MCF 10A (cell line): ENCODE measurements around the gene CREB3L2. TPM values are rescaled to one million over a fixed set of nuclear protein-coding genes. Genes with fewer than 3 reads are reported as not detected.
A peak's percentile ranks its signal among the peaks of the same experiment; 100 is the strongest.

Source experiments
- BruUV-seq: library from RNA; stranded (reverse); fragments of 400-500 nt; replicated peaks from 2 replicates; lab custom pipeline; 2021; lab: Mats Ljungman, UMichigan
- CTCF ChIA-PET: fragments of 300-600 bp; sonication (Branson Sonifier 250); formaldehyde crosslinking; extraction: SDS; loops from one replicate; lab custom pipeline; 2021; ENCODE audit warnings: antibody characterized with exemption, inconsistent platforms; lab: Yijun Ruan, JAX
- POLR2A ChIA-PET: fragments of 300-600, 350-650 bp; sonication (Branson Sonifier 250); formaldehyde crosslinking; extraction: SDS; loops from one replicate; lab custom pipeline; 2020; ENCODE audit warnings: antibody characterized with exemption, inconsistent platforms; lab: Yijun Ruan, JAX
- DNase-seq: peaks from one replicate; pipeline ENCODE4 v3.0.0-alpha.2; 2018; ENCODE audit not compliant: unreplicated experiment
- H3K27ac Mint-ChIP-seq: one replicate; pipeline ENCODE4 v1.8.0; 2022; ENCODE audit warnings: mild to moderate bottlenecking, low read depth, mixed read lengths; ENCODE audit not compliant: unreplicated experiment
- H3K27me3 Mint-ChIP-seq: one replicate; pipeline ENCODE4 v1.8.0; 2022; ENCODE audit warnings: mixed read lengths; ENCODE audit not compliant: insufficient read depth, unreplicated experiment
- H3K36me3 Mint-ChIP-seq: one replicate; pipeline ENCODE4 v1.8.0; 2022; ENCODE audit warnings: mild to moderate bottlenecking, moderate library complexity, mixed read lengths; ENCODE audit not compliant: insufficient read depth, unreplicated experiment
- H3K4me1 Mint-ChIP-seq: one replicate; pipeline ENCODE4 v1.8.0; 2022; ENCODE audit warnings: mixed read lengths; ENCODE audit not compliant: insufficient read depth, unreplicated experiment
- H3K4me3 Mint-ChIP-seq: one replicate; pipeline ENCODE4 v1.8.0; 2022; ENCODE audit warnings: mild to moderate bottlenecking, moderate library complexity, mixed read lengths; ENCODE audit not compliant: unreplicated experiment
- H3K9me3 Mint-ChIP-seq: one replicate; pipeline ENCODE4 v1.8.0; 2022; ENCODE audit warnings: mixed read lengths; ENCODE audit not compliant: unreplicated experiment
- intact Hi-C: fragments of 100-400 bp; cut with micrococcal nuclease; formaldehyde crosslinking; loops from 2 replicates; pipeline ENCODE4 v1.14.1; 2022
- total RNA-seq: library from RNA; stranded (reverse); gene quantifications from 2 replicates; pipeline ENCODE4 v1.2.3, GENCODE V29; 2022
- TF ChIP-seq, protein P1 (sequence below): fragments of 200-600 bp; IDR thresholded peaks from one replicate; pipeline ENCODE4 v1.8.0; 2022; ENCODE audit warnings: antibody characterized with exemption, mild to moderate bottlenecking; ENCODE audit not compliant: unreplicated experiment

The CREB3L2 gene
- total RNA-seq, 1 experiment from 2014 or later, result 74.2 TPM

DNA sequence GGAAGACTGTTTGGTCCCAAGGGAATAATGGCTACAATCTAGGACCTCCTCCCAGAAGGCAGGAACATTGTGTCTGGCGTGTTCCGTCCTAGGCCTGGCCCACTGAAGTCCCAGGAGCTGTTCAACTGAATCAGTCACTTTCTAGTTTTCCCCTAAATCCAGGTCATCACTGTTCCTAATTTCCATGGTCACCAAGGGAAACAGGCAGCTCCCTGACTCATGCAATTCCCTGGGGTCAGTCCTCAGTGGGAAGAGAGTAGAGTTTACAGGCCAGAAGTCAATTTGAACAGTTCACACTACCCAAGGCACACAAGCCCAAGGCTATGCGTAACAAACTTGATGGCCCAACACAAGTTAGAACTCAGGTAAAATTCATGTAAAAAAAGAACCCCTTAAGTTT, 44.0 kb downstream of the CREB3L2 start:
- BruUV-seq, result no TSS peak
- no peak overlapping the region for H3K27ac Mint-ChIP-seq

DNA sequence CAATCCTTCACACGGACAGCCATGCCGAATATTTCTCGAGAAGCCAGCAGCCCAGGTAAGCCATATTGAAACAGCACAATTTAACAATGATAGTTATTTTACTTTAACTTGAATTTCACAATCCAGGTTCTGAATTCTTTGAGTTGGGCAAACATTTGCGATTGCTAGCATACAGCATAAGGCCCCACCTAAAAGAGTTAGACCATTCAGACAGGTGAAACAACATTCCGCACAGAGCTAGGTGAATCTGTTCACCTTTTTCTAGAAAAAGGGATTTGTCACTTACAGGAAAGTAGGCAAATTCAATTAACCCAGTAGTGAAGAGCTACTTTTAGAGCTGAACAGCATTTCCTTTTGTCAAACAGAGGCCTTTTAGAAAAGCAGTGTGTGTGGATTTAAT, 45.3 kb downstream of the CREB3L2 start:
- peaks cover 14% of the 10 kb centered on the region for H3K36me3 Mint-ChIP-seq
- H3K9me3 Mint-ChIP-seq, result no peaks in the 10 kb centered on the region
- H3K27me3 Mint-ChIP-seq, result no peaks in the 10 kb centered on the region
- peaks cover 37% of the 10 kb centered on the region for H3K4me1 Mint-ChIP-seq
- POLR2A ChIA-PET, result interaction anchor here (1.2 to 1.8 kb wide), 2 partner anchors 42 to 44 kb away, joined by 3 to 7 read pairs; no protein-coding TSS in a partner anchor
- TF ChIP-seq, protein P1, sequence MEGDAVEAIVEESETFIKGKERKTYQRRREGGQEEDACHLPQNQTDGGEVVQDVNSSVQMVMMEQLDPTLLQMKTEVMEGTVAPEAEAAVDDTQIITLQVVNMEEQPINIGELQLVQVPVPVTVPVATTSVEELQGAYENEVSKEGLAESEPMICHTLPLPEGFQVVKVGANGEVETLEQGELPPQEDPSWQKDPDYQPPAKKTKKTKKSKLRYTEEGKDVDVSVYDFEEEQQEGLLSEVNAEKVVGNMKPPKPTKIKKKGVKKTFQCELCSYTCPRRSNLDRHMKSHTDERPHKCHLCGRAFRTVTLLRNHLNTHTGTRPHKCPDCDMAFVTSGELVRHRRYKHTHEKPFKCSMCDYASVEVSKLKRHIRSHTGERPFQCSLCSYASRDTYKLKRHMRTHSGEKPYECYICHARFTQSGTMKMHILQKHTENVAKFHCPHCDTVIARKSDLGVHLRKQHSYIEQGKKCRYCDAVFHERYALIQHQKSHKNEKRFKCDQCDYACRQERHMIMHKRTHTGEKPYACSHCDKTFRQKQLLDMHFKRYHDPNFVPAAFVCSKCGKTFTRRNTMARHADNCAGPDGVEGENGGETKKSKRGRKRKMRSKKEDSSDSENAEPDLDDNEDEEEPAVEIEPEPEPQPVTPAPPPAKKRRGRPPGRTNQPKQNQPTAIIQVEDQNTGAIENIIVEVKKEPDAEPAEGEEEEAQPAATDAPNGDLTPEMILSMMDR, result no peak
- no TSS peak for BruUV-seq
- CTCF ChIA-PET, result interaction anchor here (1.1 kb wide), 1 partner anchor 21 kb away, joined by 3 read pairs; no protein-coding TSS in a partner anchor
- no peak for DNase-seq
- intact Hi-C loops, result no loop called here
- H3K4me3 Mint-ChIP-seq, result no peak overlapping the region
- peak overlapping the region; percentile 44 for H3K27ac Mint-ChIP-seq

More for the DNA sequence above, 44.0 kb downstream of the CREB3L2 start:
- Mint-ChIP-seq H3K4me1 (peaks cover 42% of the 10 kb centered on the region), H3K36me3 (peaks cover 14% of the 10 kb centered on the region), H3K4me3 (no peak overlapping the region), H3K27me3 (no peaks in the 10 kb centered on the region), H3K9me3 (no peaks in the 10 kb centered on the region)
- no peak for DNase-seq
- TF ChIP-seq, protein P1, result no peak
- POLR2A ChIA-PET, result interaction anchor here (1.0 kb wide), 1 partner anchor 44 kb away, joined by 3 read pairs; the partner anchor contains the start of gene CREB3L2
- CTCF ChIA-PET, result no interaction called here
- intact Hi-C loops, result no loop called here

DNA sequence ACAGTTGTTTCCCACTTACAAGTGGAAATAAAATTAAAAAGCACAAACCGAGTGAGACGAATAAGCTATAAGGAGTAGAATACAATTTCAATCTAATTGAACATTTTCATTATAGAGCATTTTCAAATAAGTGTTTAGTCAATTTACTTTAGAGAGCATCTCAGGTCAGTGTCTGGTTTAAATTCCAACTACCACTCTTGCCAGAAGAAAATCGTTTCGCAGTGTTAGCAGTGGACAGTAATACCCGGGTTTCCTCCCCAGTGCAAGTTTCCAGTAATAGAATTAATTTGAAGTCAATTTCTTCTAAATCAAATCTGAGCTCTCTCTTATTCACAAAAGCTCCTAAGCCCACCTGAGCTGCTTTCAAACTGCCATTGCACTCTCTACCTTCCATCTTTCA, 45.7 kb downstream of the CREB3L2 start:
- H3K4me3 Mint-ChIP-seq, result no peak overlapping the region
- POLR2A ChIA-PET, result interaction anchor here (0.6 to 1.8 kb wide), 3 partner anchors 35 to 44 kb away, joined by 3 to 7 read pairs (median 4); no protein-coding TSS in a partner anchor
- TF ChIP-seq, protein P1, result no peak
- no peaks in the 10 kb centered on the region for H3K9me3 Mint-ChIP-seq
- peaks cover 32% of the 10 kb centered on the region for H3K4me1 Mint-ChIP-seq
- no peaks in the 10 kb centered on the region for H3K27me3 Mint-ChIP-seq
- BruUV-seq, result TSS peak; percentile 9
- peak overlapping the region; percentile 44 for H3K27ac Mint-ChIP-seq
- intact Hi-C loops, result no loop called here
- no peak for DNase-seq
- H3K36me3 Mint-ChIP-seq, result peaks cover 14% of the 10 kb centered on the region
- CTCF ChIA-PET, result interaction anchor here (0.7 to 1.1 kb wide), 3 partner anchors 15 to 1019 kb away, joined by 3 read pairs; no protein-coding TSS in a partner anchor

DNA sequence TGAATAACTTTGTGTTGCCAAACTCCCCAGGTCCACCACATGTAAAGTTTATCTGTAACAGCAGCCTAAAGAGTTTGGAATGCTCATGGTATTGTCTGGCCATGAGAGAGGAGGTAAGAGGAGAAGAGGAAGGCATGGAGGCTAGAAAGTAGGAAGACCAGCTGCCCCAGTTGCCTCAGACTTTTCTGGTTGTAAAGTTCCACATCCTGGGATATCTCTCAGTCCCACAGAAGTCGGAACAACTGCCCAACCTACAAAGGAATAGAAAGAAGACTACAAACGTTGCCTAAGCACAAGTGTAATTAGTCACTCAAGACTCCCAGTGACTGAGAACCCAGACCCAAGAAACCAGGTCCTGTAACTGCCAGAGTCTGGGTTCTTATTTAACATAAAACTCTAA, 47.3 kb downstream of the CREB3L2 start:
- H3K4me1 Mint-ChIP-seq, result peaks cover 31% of the 10 kb centered on the region
- TF ChIP-seq, protein P1, result no peak
- BruUV-seq, result no TSS peak
- CTCF ChIA-PET, result interaction anchor here (0.6 to 1.2 kb wide), 4 partner anchors 20 to 427 kb away, joined by 3 to 4 read pairs (median 3); no protein-coding TSS in a partner anchor
- peaks cover 14% of the 10 kb centered on the region for H3K36me3 Mint-ChIP-seq
- no peak overlapping the region for H3K4me3 Mint-ChIP-seq
- no peaks in the 10 kb centered on the region for H3K27me3 Mint-ChIP-seq
- intact Hi-C loops, result no loop called here
- no peaks in the 10 kb centered on the region for H3K9me3 Mint-ChIP-seq
- no peak for DNase-seq
- H3K27ac Mint-ChIP-seq, result peak overlapping the region; percentile 78
- POLR2A ChIA-PET, result interaction anchor here (1.0 to 1.8 kb wide), 3 partner anchors 15 to 45 kb away, joined by 3 to 4 read pairs (median 3); no protein-coding TSS in a partner anchor
